H9 (cell line): ENCODE results near the gene PRKCA. TPM values are rescaled to one million over a fixed set of nuclear protein-coding genes. Genes with fewer than 3 reads are reported as not detected.

Experiments used
- DNase-seq: peaks from one replicate; pipeline ENCODE4 v3.0.0-alpha.2; 2017
- H2AFZ ChIP-seq: one replicate; pipeline ENCODE4 v1.6.1; 2013; ENCODE audit warnings: mild to moderate bottlenecking, low read length, control low read depth, moderate library complexity
- H2AK5ac ChIP-seq: 2 replicates; pipeline ENCODE4 v1.6.1; 2013; ENCODE audit warnings: low read length, control low read depth, mixed read lengths; ENCODE audit not compliant: insufficient read length
- H2BK120ac ChIP-seq: one replicate; pipeline ENCODE4 v1.6.1; 2013; ENCODE audit warnings: low read depth, mild to moderate bottlenecking, low read length, control low read depth, inconsistent platforms; ENCODE audit not compliant: poor library complexity, severe bottlenecking
- H2BK12ac ChIP-seq: 2 replicates; pipeline ENCODE4 v1.6.1; 2013; ENCODE audit warnings: low read length, control low read depth, mixed read lengths, low read depth; ENCODE audit not compliant: insufficient read length
- H2BK15ac ChIP-seq: 2 replicates; pipeline ENCODE4 v1.6.1; 2013; ENCODE audit warnings: low read depth, low read length, control low read depth
- H2BK20ac ChIP-seq: one replicate; pipeline ENCODE4 v1.6.1; 2013; ENCODE audit warnings: low read depth, mild to moderate bottlenecking, low read length, control low read depth, inconsistent platforms; ENCODE audit not compliant: poor library complexity, severe bottlenecking
- H2BK5ac ChIP-seq: 2 replicates; pipeline ENCODE4 v1.6.1; 2013; ENCODE audit warnings: low read length, control low read depth, mixed read lengths; ENCODE audit not compliant: insufficient read length
- H3K14ac ChIP-seq: 2 replicates; pipeline ENCODE4 v1.6.1; 2013; ENCODE audit warnings: low read length, control low read depth; ENCODE audit not compliant: insufficient read depth
- H3K18ac ChIP-seq: 2 replicates; pipeline ENCODE4 v1.6.1; 2013; ENCODE audit warnings: low read depth, mild to moderate bottlenecking, mixed read lengths, low read length, control low read depth; ENCODE audit not compliant: insufficient read length
- H3K23ac ChIP-seq: 2 replicates; pipeline ENCODE4 v1.6.1; 2013; ENCODE audit warnings: low read length, control low read depth, mixed read lengths, low read depth; ENCODE audit not compliant: insufficient read length
- H3K23me2 ChIP-seq: 2 replicates; pipeline ENCODE4 v1.6.1; 2013; ENCODE audit warnings: low read depth, mild to moderate bottlenecking, mixed read lengths, low read length, control low read depth; ENCODE audit not compliant: insufficient read length, poor library complexity, severe bottlenecking
- H3K27ac ChIP-seq: 2 replicates; pipeline ENCODE4 v1.5.1; 2013; ENCODE audit warnings: low read length, control low read depth, mixed read lengths, low read depth; ENCODE audit not compliant: insufficient read length
- H3K27me3 ChIP-seq: 2 replicates; pipeline ENCODE4 v1.6.1; 2013; ENCODE audit warnings: low read length, control low read depth, inconsistent platforms; ENCODE audit not compliant: insufficient read depth
- H3K4ac ChIP-seq: 2 replicates; pipeline ENCODE4 v1.6.1; 2013; ENCODE audit warnings: low read depth, mild to moderate bottlenecking, control low read depth, inconsistent platforms, low read length, moderate library complexity
- H3K4me1 ChIP-seq: 2 replicates; pipeline ENCODE4 v1.6.1; 2013; ENCODE audit warnings: low read length, control low read depth, inconsistent platforms; ENCODE audit not compliant: insufficient read depth
- H3K4me2 ChIP-seq: 2 replicates; pipeline ENCODE4 v1.6.1; 2013; ENCODE audit warnings: low read length, control low read depth, mixed read lengths; ENCODE audit not compliant: insufficient read length, insufficient read depth
- H3K56ac ChIP-seq: 2 replicates; pipeline ENCODE4 v1.6.1; 2013; ENCODE audit warnings: low read depth, mild to moderate bottlenecking, mixed read lengths, low read length, control low read depth; ENCODE audit not compliant: insufficient read length
- H3K79me1 ChIP-seq: 2 replicates; pipeline ENCODE4 v1.6.1; 2013; ENCODE audit warnings: low read depth, mild to moderate bottlenecking, moderate library complexity, low read length, control low read depth, inconsistent platforms; ENCODE audit not compliant: insufficient read depth, poor library complexity, severe bottlenecking
- H3K79me2 ChIP-seq: 2 replicates; pipeline ENCODE4 v1.6.1; 2013; ENCODE audit warnings: low read length, control low read depth, inconsistent platforms; ENCODE audit not compliant: insufficient read depth
- H3K9ac ChIP-seq: 2 replicates; pipeline ENCODE4 v1.6.1; 2013; ENCODE audit warnings: low read length, control low read depth, mixed read lengths; ENCODE audit not compliant: insufficient read length; ENCODE audit errors: extremely low read depth
- H3K9me3 ChIP-seq: one replicate; pipeline ENCODE4 v1.6.1; 2013; ENCODE audit warnings: low read depth, low read length, inconsistent platforms; ENCODE audit not compliant: control insufficient read depth
- H3T11ph ChIP-seq: one replicate; pipeline ENCODE4 v1.6.1; 2013; ENCODE audit warnings: mild to moderate bottlenecking, low read length, control low read depth, inconsistent platforms
- H4K20me1 ChIP-seq: one replicate; pipeline ENCODE4 v1.6.1; 2013; ENCODE audit not compliant: control insufficient read depth, insufficient read length, insufficient read depth
- H4K5ac ChIP-seq: 2 replicates; pipeline ENCODE4 v1.6.1; 2013; ENCODE audit warnings: low read depth, mild to moderate bottlenecking, mixed read lengths, low read length, control low read depth; ENCODE audit not compliant: insufficient read length
- H4K8ac ChIP-seq: replicated peaks from 2 replicates; pipeline ENCODE4 v1.6.1; 2013; ENCODE audit warnings: low read length, control low read depth, mixed read lengths, low read depth; ENCODE audit not compliant: insufficient read length
- H4K91ac ChIP-seq: 2 replicates; pipeline ENCODE4 v1.6.1; 2013; ENCODE audit warnings: low read depth, mild to moderate bottlenecking, moderate library complexity, mixed read lengths, low read length, control low read depth; ENCODE audit not compliant: insufficient read length
- H3K27ac Mint-ChIP-seq, 3 experiments: 2 replicates in 2 of 3; 3 replicates in 1 of 3; pipeline ENCODE4 v1.8.0; 2020 to 2021; ENCODE audit warnings: mixed read lengths in 3 of 3, mild to moderate bottlenecking in 1 of 3, moderate library complexity in 1 of 3
- H3K27me3 Mint-ChIP-seq: 2 replicates; pipeline ENCODE4 v1.8.0; 2021; ENCODE audit warnings: low read depth, mild to moderate bottlenecking, moderate library complexity, mixed read lengths
- H3K36me3 Mint-ChIP-seq, 3 experiments: 2 replicates in 2 of 3; 3 replicates in 1 of 3; pipeline ENCODE4 v1.8.0; 2020 to 2021; ENCODE audit warnings: low read depth in 3 of 3, mixed read lengths in 3 of 3; ENCODE audit not compliant: insufficient read depth in 1 of 3
- H3K4me1 Mint-ChIP-seq, 2 experiments: 2 replicates each; pipeline ENCODE4 v1.8.0; 2020; ENCODE audit warnings: mixed read lengths in 2 of 2
- H3K4me3 Mint-ChIP-seq, 2 experiments: 2 replicates in 1 of 2; 3 replicates in 1 of 2; pipeline ENCODE4 v1.8.0; 2020 to 2021; ENCODE audit warnings: mild to moderate bottlenecking in 2 of 2, mixed read lengths in 2 of 2, moderate library complexity in 1 of 2
- H3K9me3 Mint-ChIP-seq, 2 experiments: 2 replicates in 1 of 2; 3 replicates in 1 of 2; pipeline ENCODE4 v1.8.0; 2020; ENCODE audit warnings: mild to moderate bottlenecking in 2 of 2, mixed read lengths in 2 of 2, moderate library complexity in 1 of 2
- CTCF ChIP-seq: fragments of 200-600 bp; sonication (generic); conservative IDR thresholded peaks from 3 replicates; pipeline ENCODE4 v1.8.0; 2021; ENCODE audit warnings: antibody characterized with exemption, mild to moderate bottlenecking
- WGBS: extraction: QIAGEN DNeasy Blood & Tissue Kit; methylation state at CpG from one replicate; pipeline ENCODE4 v1.1.7; 2013; ENCODE audit warnings: missing lambda C conversion rate, low lambda C conversion rate, mixed read lengths; ENCODE audit not compliant: insufficient read length; ENCODE audit errors: extremely low coverage; 5-methylcytosine and 5-hydroxymethylcytosine counted together
- total RNA-seq: library from RNA; stranded (reverse); gene quantifications from 2 replicates; pipeline ENCODE4 v1.2.1, GENCODE V29; 2021

The PRKCA gene
- total RNA-seq, 1 experiment from 2014 or later, result 10.5 TPM

DNA sequence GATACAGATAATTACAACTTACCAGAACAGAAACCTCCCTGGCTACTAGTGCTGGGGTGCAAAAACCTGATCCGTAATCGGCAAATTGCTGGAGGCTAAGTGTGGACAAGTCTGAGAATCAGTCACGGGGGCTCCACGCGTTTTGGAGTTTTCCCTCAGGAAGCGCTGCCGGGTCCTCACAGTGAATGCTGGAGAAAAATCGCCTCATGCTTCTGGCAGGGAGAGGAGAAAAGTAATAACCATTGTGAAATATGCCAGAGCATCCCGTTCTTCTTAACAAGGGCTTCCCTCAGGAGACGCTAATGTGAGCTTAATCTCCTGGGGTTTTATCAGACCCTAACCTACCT lies 453.5 kb downstream of the PRKCA start:
- Histone ChIP-seq H2BK12ac (no peak overlapping the region), H3K4me2 (no peak overlapping the region), H3K27ac (no peak overlapping the region), H3K23ac (no peak overlapping the region), H3K27me3 (no peaks in the 10 kb centered on the region), H2BK20ac (no peak overlapping the region), H3K4ac (no peak overlapping the region), H3K9me3 (no peaks in the 10 kb centered on the region), H4K20me1 (no peaks in the 10 kb centered on the region), H2BK120ac (no peak overlapping the region), H3K14ac (no peak overlapping the region), H2BK5ac (no peak overlapping the region), H4K5ac (no peak overlapping the region), H4K91ac (no peak overlapping the region), H3K79me2 (no peaks in the 10 kb centered on the region), H3K56ac (no peak overlapping the region), H2AK5ac (no peak overlapping the region), H2BK15ac (no peak overlapping the region), H3K4me1 (no peaks in the 10 kb centered on the region), H3K18ac (no peak overlapping the region), H3K79me1 (no peaks in the 10 kb centered on the region), H3K9ac (no peak overlapping the region), H2AFZ (no peak overlapping the region), H3T11ph (no peak overlapping the region), H3K23me2 (no peaks in the 10 kb centered on the region), H4K8ac (no peak overlapping the region)
- Mint-ChIP-seq H3K36me3 (peaks cover 0 to 10% (median 0%) of the 10 kb centered on the region in 3 experiments; a peak in 1 of 7 replicates), H3K27ac (peak overlapping the region in 2 of 3 experiments; percentile 20 to 23; a peak in 2 of 7 replicates), H3K4me3 (no peak overlapping the region), H3K9me3 (no peaks in the 10 kb centered on the region), H3K4me1 (peaks cover 9 to 17% of the 10 kb centered on the region in 2 experiments), H3K27me3 (no peaks in the 10 kb centered on the region; the same call in 1 of the 2 replicates)
- no peak for DNase-seq
- no CpG with 5 or more reads among the region's 10 CpGs for WGBS
- TF ChIP-seq CTCF, result no peak
